A673 (cell line): ENCODE results near the gene MYO5B.

Source experiments
- CTCF ChIP-seq: fragments of 300-800, 200-600 bp; sonication (generic); conservative IDR thresholded peaks from 2 replicates; pipeline ENCODE4 v1.5.1; 2017; ENCODE audit warnings: low read depth, mild to moderate bottlenecking, antibody characterized with exemption, low read length, moderate library complexity, mixed read lengths
- EZH2 ChIP-seq: fragments of 200-600 bp; sonication (generic); IDR thresholded peaks from 2 replicates; pipeline ENCODE4 v1.6.1; 2017; ENCODE audit warnings: borderline replicate concordance, low read depth, mild to moderate bottlenecking, mixed read lengths, antibody characterized with exemption, low read length; ENCODE audit not compliant: poor library complexity, severe bottlenecking

DNA sequence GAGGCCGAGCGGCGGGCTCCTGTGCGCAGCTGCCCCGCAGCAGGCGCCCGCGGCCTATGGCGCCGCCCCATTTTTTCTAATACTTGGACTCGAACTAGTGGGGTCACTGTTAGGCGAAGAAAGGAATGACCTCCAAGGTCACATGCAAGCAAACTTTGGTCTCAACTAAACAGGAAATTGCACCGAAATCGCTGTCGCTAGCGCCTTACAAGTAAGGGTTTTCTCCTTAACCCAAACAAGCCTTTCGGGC, 382.0 kb downstream of the MYO5B start:
- TF ChIP-seq EZH2 (no peak), CTCF (no peak)
